GM23338 (cell line): Measurements from ENCODE around the gene GOSR2.
"Not testable (repeated sequence)": the region's sequence is repeated elsewhere in the genome, so short reads cannot be mapped to it uniquely, and the experiment has no call there.

ENCODE experiments used
- CREB1 ChIP-seq: fragments of 250-450 bp; sonication (Bioruptor Pico); IDR thresholded peaks from 2 replicates; pipeline ENCODE4 v1.5.0; 2020; ENCODE audit warnings: low read depth, mild to moderate bottlenecking, moderate library complexity
- EZH2 ChIP-seq: fragments of 200-600 bp; sonication (generic); IDR thresholded peaks from one replicate; pipeline ENCODE4 v1.8.0; 2017; ENCODE audit warnings: antibody characterized with exemption, mild to moderate bottlenecking, low read depth; ENCODE audit not compliant: unreplicated experiment
- EZH2phosphoT487 ChIP-seq: fragments of 200-600 bp; sonication (generic); IDR thresholded peaks from one replicate; pipeline ENCODE4 v1.8.1; 2018; ENCODE audit warnings: antibody characterized with exemption; ENCODE audit not compliant: unreplicated experiment
- JUNB ChIP-seq: IDR thresholded peaks from one replicate; pipeline ENCODE4 v1.6.1; 2016; ENCODE audit warnings: antibody characterized with exemption; ENCODE audit not compliant: unreplicated experiment
- NANOG ChIP-seq: IDR thresholded peaks from 2 replicates; pipeline ENCODE4 v1.6.1; 2016; ENCODE audit warnings: antibody characterized with exemption, borderline replicate concordance
- POLR2AphosphoS5 ChIP-seq: IDR thresholded peaks from 2 replicates; pipeline ENCODE4 v1.6.1; 2016; ENCODE audit warnings: antibody characterized with exemption, low read depth
- STAT1 ChIP-seq: IDR thresholded peaks from one replicate; pipeline ENCODE4 v1.6.1; 2016; ENCODE audit warnings: antibody characterized with exemption; ENCODE audit not compliant: unreplicated experiment
- ZNF114 ChIP-seq: fragments of 250-450 bp; sonication (Bioruptor Pico); IDR thresholded peaks from 2 replicates; pipeline ENCODE4 v1.5.0; 2020; ENCODE audit warnings: mild to moderate bottlenecking, moderate library complexity
- TF ChIP-seq, protein P1 (sequence below), 2 experiments: fragments of 200-600 bp in 1 of 2; sonication (generic) in 1 of 2; conservative IDR thresholded peaks; 2 replicates each; pipeline versions ENCODE4 v1.5.1 to v1.6.1; 2016 to 2017; ENCODE audit warnings: antibody characterized with exemption in 2 of 2, low read depth in 2 of 2, mild to moderate bottlenecking in 2 of 2, moderate library complexity in 1 of 2
- TF ChIP-seq, protein P2 (sequence below): IDR thresholded peaks from one replicate; pipeline ENCODE4 v1.6.1; 2018; ENCODE audit warnings: antibody characterized with exemption; ENCODE audit not compliant: unreplicated experiment
- TF ChIP-seq, protein P3 (sequence below): IDR thresholded peaks from 2 replicates; pipeline ENCODE4 v1.6.1; 2016; ENCODE audit warnings: antibody characterized with exemption

DNA sequence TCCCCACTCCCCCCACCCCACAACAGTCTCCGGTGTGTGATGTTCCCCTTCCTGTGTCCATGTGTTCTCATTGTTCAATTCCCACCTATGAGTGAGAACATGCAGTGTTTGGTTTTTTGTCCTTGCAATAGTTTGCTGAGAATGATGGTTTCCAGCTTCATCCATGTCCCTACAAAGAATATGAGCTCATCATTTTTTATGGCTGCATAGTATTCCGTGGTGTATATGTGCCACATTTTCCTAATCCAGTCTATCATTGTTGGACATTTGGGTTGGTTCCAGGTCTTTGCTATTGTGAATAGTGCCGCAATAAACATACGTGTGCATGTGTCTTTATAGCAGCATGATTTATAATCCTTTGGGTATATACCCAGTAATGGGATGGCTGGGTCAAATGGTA is 30.2 kb downstream of the GOSR2 start:
- TF ChIP-seq, protein P1, sequence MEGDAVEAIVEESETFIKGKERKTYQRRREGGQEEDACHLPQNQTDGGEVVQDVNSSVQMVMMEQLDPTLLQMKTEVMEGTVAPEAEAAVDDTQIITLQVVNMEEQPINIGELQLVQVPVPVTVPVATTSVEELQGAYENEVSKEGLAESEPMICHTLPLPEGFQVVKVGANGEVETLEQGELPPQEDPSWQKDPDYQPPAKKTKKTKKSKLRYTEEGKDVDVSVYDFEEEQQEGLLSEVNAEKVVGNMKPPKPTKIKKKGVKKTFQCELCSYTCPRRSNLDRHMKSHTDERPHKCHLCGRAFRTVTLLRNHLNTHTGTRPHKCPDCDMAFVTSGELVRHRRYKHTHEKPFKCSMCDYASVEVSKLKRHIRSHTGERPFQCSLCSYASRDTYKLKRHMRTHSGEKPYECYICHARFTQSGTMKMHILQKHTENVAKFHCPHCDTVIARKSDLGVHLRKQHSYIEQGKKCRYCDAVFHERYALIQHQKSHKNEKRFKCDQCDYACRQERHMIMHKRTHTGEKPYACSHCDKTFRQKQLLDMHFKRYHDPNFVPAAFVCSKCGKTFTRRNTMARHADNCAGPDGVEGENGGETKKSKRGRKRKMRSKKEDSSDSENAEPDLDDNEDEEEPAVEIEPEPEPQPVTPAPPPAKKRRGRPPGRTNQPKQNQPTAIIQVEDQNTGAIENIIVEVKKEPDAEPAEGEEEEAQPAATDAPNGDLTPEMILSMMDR (conservative IDR thresholded peaks at IDR 0.05; ENCODE audit: low read depth in 2 of 2) = not testable (repeated sequence)
- TF ChIP-seq, protein P2, sequence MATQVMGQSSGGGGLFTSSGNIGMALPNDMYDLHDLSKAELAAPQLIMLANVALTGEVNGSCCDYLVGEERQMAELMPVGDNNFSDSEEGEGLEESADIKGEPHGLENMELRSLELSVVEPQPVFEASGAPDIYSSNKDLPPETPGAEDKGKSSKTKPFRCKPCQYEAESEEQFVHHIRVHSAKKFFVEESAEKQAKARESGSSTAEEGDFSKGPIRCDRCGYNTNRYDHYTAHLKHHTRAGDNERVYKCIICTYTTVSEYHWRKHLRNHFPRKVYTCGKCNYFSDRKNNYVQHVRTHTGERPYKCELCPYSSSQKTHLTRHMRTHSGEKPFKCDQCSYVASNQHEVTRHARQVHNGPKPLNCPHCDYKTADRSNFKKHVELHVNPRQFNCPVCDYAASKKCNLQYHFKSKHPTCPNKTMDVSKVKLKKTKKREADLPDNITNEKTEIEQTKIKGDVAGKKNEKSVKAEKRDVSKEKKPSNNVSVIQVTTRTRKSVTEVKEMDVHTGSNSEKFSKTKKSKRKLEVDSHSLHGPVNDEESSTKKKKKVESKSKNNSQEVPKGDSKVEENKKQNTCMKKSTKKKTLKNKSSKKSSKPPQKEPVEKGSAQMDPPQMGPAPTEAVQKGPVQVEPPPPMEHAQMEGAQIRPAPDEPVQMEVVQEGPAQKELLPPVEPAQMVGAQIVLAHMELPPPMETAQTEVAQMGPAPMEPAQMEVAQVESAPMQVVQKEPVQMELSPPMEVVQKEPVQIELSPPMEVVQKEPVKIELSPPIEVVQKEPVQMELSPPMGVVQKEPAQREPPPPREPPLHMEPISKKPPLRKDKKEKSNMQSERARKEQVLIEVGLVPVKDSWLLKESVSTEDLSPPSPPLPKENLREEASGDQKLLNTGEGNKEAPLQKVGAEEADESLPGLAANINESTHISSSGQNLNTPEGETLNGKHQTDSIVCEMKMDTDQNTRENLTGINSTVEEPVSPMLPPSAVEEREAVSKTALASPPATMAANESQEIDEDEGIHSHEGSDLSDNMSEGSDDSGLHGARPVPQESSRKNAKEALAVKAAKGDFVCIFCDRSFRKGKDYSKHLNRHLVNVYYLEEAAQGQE = not testable (repeated sequence)
- not testable (repeated sequence) for TF ChIP-seq POLR2AphosphoS5; CREB1 (CRISPR knock-in tag); NANOG; EZH2; JUNB; EZH2phosphoT487; ZNF114 (CRISPR knock-in tag); STAT1
- TF ChIP-seq, protein P3, sequence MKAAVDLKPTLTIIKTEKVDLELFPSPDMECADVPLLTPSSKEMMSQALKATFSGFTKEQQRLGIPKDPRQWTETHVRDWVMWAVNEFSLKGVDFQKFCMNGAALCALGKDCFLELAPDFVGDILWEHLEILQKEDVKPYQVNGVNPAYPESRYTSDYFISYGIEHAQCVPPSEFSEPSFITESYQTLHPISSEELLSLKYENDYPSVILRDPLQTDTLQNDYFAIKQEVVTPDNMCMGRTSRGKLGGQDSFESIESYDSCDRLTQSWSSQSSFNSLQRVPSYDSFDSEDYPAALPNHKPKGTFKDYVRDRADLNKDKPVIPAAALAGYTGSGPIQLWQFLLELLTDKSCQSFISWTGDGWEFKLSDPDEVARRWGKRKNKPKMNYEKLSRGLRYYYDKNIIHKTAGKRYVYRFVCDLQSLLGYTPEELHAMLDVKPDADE = not testable (repeated sequence)
